HG03175 (cell line): ENCODE measurements around the gene TM7SF2.
"Not testable (repeated sequence)": the region's sequence is repeated elsewhere in the genome, so short reads cannot be mapped to it uniquely, and the experiment has no call there.

Source experiments
- ATAC-seq: cut with Tn5 transposase; IDR thresholded peaks from one replicate; pipeline ENCODE4 v1.9.1; 2021; ENCODE audit warnings: mild to moderate bottlenecking, moderate library complexity; ENCODE audit not compliant: unreplicated experiment

TM7SF2 gene

GRCh38 chr11:65113361-65113756 is 1.7 kb downstream of the TM7SF2 start:
- no peak for ATAC-seq

- no peak for ATAC-seq
These were observed 2.2 kb downstream of the TM7SF2 start for GRCh38 chr11:65113839-65114238.

GRCh38 chr11:65114538-65115171 is 3.0 kb downstream of the TM7SF2 start:
- ATAC-seq = no peak

GRCh38 chr11:65115361-65116082 is 3.9 kb downstream of the TM7SF2 start:
- ATAC-seq = no peak

GRCh38 chr11:65116370-65117205 is 4.9 kb downstream of the TM7SF2 start:
- ATAC-seq = no peak

- ATAC-seq = peak; percentile 58
These were observed 5.8 kb downstream of the TM7SF2 start, which contains the start of gene ZNHIT2 for GRCh38 chr11:65117206-65118096. Gene ZNHIT2, minus strand, starts transcription at chr11:65117701. Its CDS starts 48 bp downstream, at chr11:65117653.

- ATAC-seq = no peak
These were observed 6.6 kb downstream of the TM7SF2 start for GRCh38 chr11:65118097-65118837.

- ATAC-seq = not testable (repeated sequence)
These were observed 7.4 kb downstream of the TM7SF2 start for GRCh38 chr11:65118891-65119669.

- no peak for ATAC-seq
These were observed 8.0 kb downstream of the TM7SF2 start for GRCh38 chr11:65119670-65119995.

GRCh38 chr11:65120831-65121230 is 9.2 kb downstream of the TM7SF2 start:
- ATAC-seq = no peak

GRCh38 chr11:65121447-65121864 is 9.8 kb downstream of the TM7SF2 start:
- no peak for ATAC-seq

- peak; percentile 81 for ATAC-seq
These were observed 10.4 kb downstream of the TM7SF2 start, which contains the start of the genes FAU and MRPL49 for GRCh38 chr11:65121865-65122696. Gene FAU, minus strand, starts transcription at chr11:65122134. Its CDS starts 321 bp downstream, at chr11:65121813. Gene MRPL49, plus strand, starts transcription at chr11:65122321. Its CDS starts 26 bp downstream, at chr11:65122347.

GRCh38 chr11:65124480-65125196 is 13.0 kb downstream of the TM7SF2 start:
- ATAC-seq = no peak

- no peak for ATAC-seq
These were observed 13.8 kb downstream of the TM7SF2 start for GRCh38 chr11:65125197-65126056.

GRCh38 chr11:65126624-65127274 is 15.1 kb downstream of the TM7SF2 start:
- ATAC-seq = no peak
